Endothelial cell of umbilical vein (primary cell): ENCODE measurements around the gene GALNT1. TPM values are rescaled to one million over a fixed set of nuclear protein-coding genes. Genes with fewer than 3 reads are reported as not detected.

Source experiments
- BruUV-seq: library from RNA; stranded (reverse); fragments of 400-500 nt; replicated peaks from 2 replicates; lab custom pipeline; 2021; lab: Mats Ljungman, UMichigan
- CTCF ChIA-PET: fragments of 300-600, 350-600 bp; sonication (Branson Sonifier 250); formaldehyde crosslinking; loops from one replicate; lab custom pipeline; 2021; ENCODE audit warnings: antibody characterized with exemption, inconsistent platforms; lab: Charles Lee
- POLR2A ChIA-PET: fragments of 300-600, 350-600 bp; sonication (Branson Sonifier 250); formaldehyde crosslinking; loops from one replicate; lab custom pipeline; 2021; ENCODE audit warnings: antibody characterized with exemption, inconsistent platforms; lab: Charles Lee
- DNase-seq: peaks from one replicate; pipeline ENCODE4 v3.0.0-alpha.2; 2011; ENCODE audit warnings: low read depth, low spot score
- FAIRE-seq: peaks from 2 replicates; lab custom pipeline; 2011; peaks lifted over from hg19 to GRCh38; lab: Jason Lieb, UNC
- H2AFZ ChIP-seq: 2 replicates; pipeline ENCODE4 v1.6.0; 2012; ENCODE audit warnings: low read depth, low read length, control low read depth, inconsistent platforms
- H3K27ac ChIP-seq: 2 replicates; pipeline ENCODE4 v1.5.1; 2011; ENCODE audit warnings: low read depth, mild to moderate bottlenecking, control low read depth, low read length, moderate library complexity; ENCODE audit not compliant: insufficient read depth
- H3K27me3 ChIP-seq, 2 experiments: 2 replicates each; pipeline versions ENCODE4 v1.6.0 to v1.6.1; 2011; ENCODE audit warnings: low read length in 2 of 2, mixed read lengths in 1 of 2; ENCODE audit not compliant: control insufficient read depth in 2 of 2, insufficient read depth in 2 of 2
- H3K36me3 ChIP-seq, 2 experiments: 2 replicates in 1 of 2; 3 replicates in 1 of 2; pipeline ENCODE4 v1.5.1; 2011; ENCODE audit warnings: low read length in 2 of 2, mild to moderate bottlenecking in 1 of 2, moderate library complexity in 1 of 2; ENCODE audit not compliant: control insufficient read depth in 2 of 2, insufficient read depth in 2 of 2; ENCODE audit errors: extremely low read depth in 1 of 2
- H3K4me1 ChIP-seq: 3 replicates; pipeline ENCODE4 v1.5.1; 2011; ENCODE audit warnings: mild to moderate bottlenecking, low read length; ENCODE audit not compliant: control insufficient read depth, insufficient read depth; ENCODE audit errors: extremely low read depth
- H3K4me2 ChIP-seq: 2 replicates; pipeline ENCODE4 v1.6.1; 2011; ENCODE audit warnings: low read length, control low read depth, mixed read lengths; ENCODE audit not compliant: insufficient read depth
- H3K4me3 ChIP-seq, 3 experiments: fragments of 200-600 bp in 1 of 3; sonication (generic), shearing (Covaris generic) in 1 of 3; replicated peaks in 1 of 3; 2 replicates each; pipeline ENCODE4 v1.5.1; 2011 to 2016; ENCODE audit warnings: control low read depth in 3 of 3, low read length in 3 of 3, mild to moderate bottlenecking in 2 of 3, inconsistent platforms in 1 of 3, low read depth in 1 of 3, moderate library complexity in 1 of 3; ENCODE audit not compliant: insufficient read depth in 1 of 3
- H3K79me2 ChIP-seq: 2 replicates; pipeline ENCODE4 v1.6.0; 2012; ENCODE audit warnings: low read length, inconsistent platforms; ENCODE audit not compliant: control insufficient read depth, insufficient read depth
- H3K9ac ChIP-seq: replicated peaks from 2 replicates; pipeline ENCODE3; 2011; ENCODE audit warnings: low read length, control low read depth; ENCODE audit not compliant: insufficient read depth; ENCODE audit errors: extremely low read depth
- H3K9me1 ChIP-seq: replicated peaks from 3 replicates; pipeline ENCODE4 v1.6.0; 2011; ENCODE audit warnings: mild to moderate bottlenecking, low read length; ENCODE audit not compliant: control insufficient read depth, insufficient read depth; ENCODE audit errors: extremely low read depth
- H3K9me3 ChIP-seq: replicated peaks from 2 replicates; pipeline ENCODE4 v1.5.1; 2012; ENCODE audit warnings: low read length, inconsistent platforms; ENCODE audit not compliant: control insufficient read depth, insufficient read depth
- H4K20me1 ChIP-seq: replicated peaks from 2 replicates; pipeline ENCODE3; 2011; ENCODE audit warnings: mild to moderate bottlenecking, low read length; ENCODE audit not compliant: control insufficient read depth, insufficient read depth; ENCODE audit errors: extremely low read depth
- CTCF ChIP-seq, 2 donors: IDR thresholded peaks; 1 replicate in 1 of 2; 2 replicates in 1 of 2; pipeline ENCODE4 v1.5.1; 2011; ENCODE audit warnings: low read length in 2 of 2, mild to moderate bottlenecking in 2 of 2, moderate library complexity in 2 of 2, control low read depth in 1 of 2, inconsistent platforms in 1 of 2, low read depth in 1 of 2; ENCODE audit not compliant: insufficient read depth in 1 of 2; ENCODE audit errors: extremely low read depth in 1 of 2
- EZH2 ChIP-seq: IDR thresholded peaks from 2 replicates; pipeline ENCODE4 v1.6.1; 2012; ENCODE audit warnings: borderline replicate concordance, low read depth, mild to moderate bottlenecking, moderate library complexity, low read length, inconsistent platforms; ENCODE audit not compliant: severe bottlenecking
- FOS ChIP-seq: IDR thresholded peaks from 2 replicates; pipeline ENCODE4 v1.6.1; 2011; ENCODE audit warnings: mild to moderate bottlenecking, low read length, moderate library complexity, borderline replicate concordance; ENCODE audit not compliant: insufficient read depth
- GATA2 ChIP-seq: IDR thresholded peaks from 2 replicates; pipeline ENCODE4 v1.7.0; 2011; ENCODE audit warnings: low read depth, mild to moderate bottlenecking, moderate library complexity, mixed read lengths, low read length; ENCODE audit not compliant: insufficient read length, insufficient read depth
- MAX ChIP-seq: IDR thresholded peaks from 2 replicates; pipeline ENCODE4 v1.6.1; 2011; ENCODE audit not compliant: insufficient read depth, insufficient read length
- POLR2A ChIP-seq: IDR thresholded peaks from 2 replicates; pipeline ENCODE4 v1.6.1; 2012; ENCODE audit warnings: low read depth, mild to moderate bottlenecking, control low read depth, low read length
- dilution Hi-C: fragments of 300-500 bp; cut with MboI; formaldehyde crosslinking; loops from one replicate; pipeline ENCODE4 v1.15.0; 2019; ENCODE audit warnings: low sequenced_read_pairs; ENCODE audit not compliant: extremely low pct_ligation_motif_present
- intact Hi-C: fragments of 100-400 bp; cut with micrococcal nuclease; formaldehyde crosslinking; loops from one replicate; pipeline ENCODE4 v1.10.0; 2022
- polyA plus RNA-seq, 4 experiments: library from polyadenylated mRNA; depleted of rRNA in 3 of 4; stranded (reverse) in 3 of 4; unstranded in 1 of 4; fragments of >200 nt; gene quantifications; 2 replicates each; pipeline versions ENCODE4 v1.2.1 to v1.2.3, GENCODE V29; 2011 to 2012; ENCODE audit warnings: missing spikeins in 1 of 4
- total RNA-seq: library from RNA; stranded (reverse); gene quantifications from 2 replicates; pipeline ENCODE4 v1.2.3, GENCODE V29; 2021

The GALNT1 gene
- total and polyA plus RNA-seq, 2 donors (not counting 3 experiments of a cell fraction or from before 2014, with no cell fraction given), result 89.9 to 360 TPM

- H4K20me1 ChIP-seq, result no peaks in the 10 kb centered on the region
- DNase-seq (no peak), FAIRE-seq (no peak)
- POLR2A ChIA-PET, result no interaction called here
- intact Hi-C loops (loop anchor here (5.0 to 10.0 kb wide), 2 partner anchors 43 to 529 kb away; no protein-coding TSS in a partner anchor), dilution Hi-C loops (no loop called here)
- no peaks in the 10 kb centered on the region for H3K4me1 ChIP-seq
- H3K27me3 ChIP-seq, result peaks cover 3 to 6% of the 10 kb centered on the region in 2 experiments
- no peak overlapping the region for H3K9ac ChIP-seq
- no peaks in the 10 kb centered on the region for H3K9me1 ChIP-seq
- H3K36me3 ChIP-seq, result no peaks in the 10 kb centered on the region
- TF ChIP-seq MAX, result no peak
- TF ChIP-seq GATA2, result no peak
- TF ChIP-seq EZH2, result no peak
- TF ChIP-seq FOS, result no peak
- no peak for TF ChIP-seq CTCF (IDR thresholded peaks at IDR 0.05; ENCODE audit: extremely low read depth in 1 of 2, insufficient read depth in 1 of 2, low read depth in 1 of 2, low read length in 2 of 2)
- TF ChIP-seq POLR2A, result no peak
- H3K9me3 ChIP-seq, result no peaks in the 10 kb centered on the region
- H3K4me3 ChIP-seq, result no peak overlapping the region
- no peak overlapping the region for H2AFZ ChIP-seq
- H3K27ac ChIP-seq, result no peak overlapping the region
- CTCF ChIA-PET, result interaction anchor here (0.7 to 3.6 kb wide), 9 partner anchors 14 to 529 kb away, joined by 3 to 93 read pairs (median 8); partner anchors contain the start of gene INO80C
- BruUV-seq, result no TSS peak
- H3K4me2 ChIP-seq, result no peak overlapping the region
- H3K79me2 ChIP-seq, result no peaks in the 10 kb centered on the region
Measured at GRCh38 chr18:35755369-35755768, 173.8 kb downstream of the GALNT1 start.
